MM.1S (cell line): Measurements from ENCODE around the gene WDPCP.
"Not testable (repeated sequence)": the region's sequence is repeated elsewhere in the genome, so short reads cannot be mapped to it uniquely, and the experiment has no call there.

Experiments used
- DNase-seq: peaks from one replicate; pipeline ENCODE4 v3.0.0-alpha.2; 2015
- H2AFZ ChIP-seq: fragments of 300-600 bp; sonication (generic); 2 replicates; pipeline ENCODE4 v1.6.0; 2016; ENCODE audit warnings: antibody characterized with exemption, low read length
- H3F3A ChIP-seq: fragments of 300-600 bp; sonication (generic); 2 replicates; pipeline ENCODE4 v1.6.1; 2016; ENCODE audit warnings: mild to moderate bottlenecking, antibody characterized with exemption, low read length, moderate library complexity, mixed read lengths; ENCODE audit not compliant: insufficient read depth
- H3K27ac ChIP-seq: fragments of 300-600 bp; sonication (generic); 2 replicates; pipeline ENCODE4 v1.5.1; 2016; ENCODE audit warnings: mild to moderate bottlenecking, low read length
- H3K27me3 ChIP-seq: fragments of 300-600 bp; sonication (generic); replicated peaks from 2 replicates; pipeline ENCODE4 v1.6.0; 2016; ENCODE audit warnings: low read length; ENCODE audit not compliant: insufficient read depth
- H3K36me3 ChIP-seq: fragments of 300-600 bp; sonication (generic); replicated peaks from 2 replicates; pipeline ENCODE4 v1.6.1; 2016; ENCODE audit warnings: mild to moderate bottlenecking, low read length, mixed read lengths; ENCODE audit not compliant: insufficient read depth
- H3K4me1 ChIP-seq: fragments of 300-600 bp; sonication (generic); 2 replicates; pipeline ENCODE4 v1.6.1; 2016; ENCODE audit warnings: low read length, mixed read lengths
- H3K4me2 ChIP-seq: fragments of 300-600 bp; sonication (generic); 2 replicates; pipeline ENCODE4 v1.6.0; 2016; ENCODE audit warnings: low read depth, low read length
- H3K4me3 ChIP-seq: fragments of 300-600 bp; sonication (generic); 2 replicates; pipeline ENCODE4 v1.5.1; 2016; ENCODE audit warnings: low read length, mixed read lengths
- H3K79me2 ChIP-seq: fragments of 300-600 bp; sonication (generic); 2 replicates; pipeline ENCODE4 v1.6.1; 2016; ENCODE audit warnings: mixed run types, low read length, mixed read lengths
- H3K9ac ChIP-seq: fragments of 300-600 bp; sonication (generic); 2 replicates; pipeline ENCODE4 v1.6.1; 2016; ENCODE audit warnings: low read length, mixed read lengths
- H3K9me2 ChIP-seq: fragments of 300-600 bp; sonication (generic); replicated peaks from 2 replicates; pipeline ENCODE4 v1.6.1; 2016; ENCODE audit warnings: mild to moderate bottlenecking, low read length, mixed read lengths; ENCODE audit not compliant: insufficient read depth
- H3K9me3 ChIP-seq: fragments of 300-600 bp; sonication (generic); replicated peaks from 2 replicates; pipeline ENCODE4 v1.6.1; 2016; ENCODE audit warnings: mild to moderate bottlenecking, low read length, mixed read lengths; ENCODE audit not compliant: insufficient read depth
- H4K20me1 ChIP-seq: fragments of 300-600 bp; sonication (generic); 2 replicates; pipeline ENCODE4 v1.6.1; 2016; ENCODE audit warnings: mild to moderate bottlenecking, low read length, moderate library complexity, mixed read lengths; ENCODE audit not compliant: insufficient read depth
- CTCF ChIP-seq: fragments of 300-600 bp; sonication (generic); IDR thresholded peaks from 2 replicates; pipeline ENCODE4 v1.5.1; 2016; ENCODE audit warnings: antibody characterized with exemption, low read length, mixed read lengths
- EZH2 ChIP-seq: fragments of 300-600 bp; sonication (generic); optimal IDR thresholded peaks from 2 replicates; pipeline ENCODE3; 2017; ENCODE audit warnings: low read depth, mild to moderate bottlenecking, antibody characterized with exemption, low read length, mixed read lengths
- EZH2phosphoT487 ChIP-seq: fragments of 300-600 bp; sonication (generic); IDR thresholded peaks from 2 replicates; pipeline ENCODE4 v1.6.1; 2018; ENCODE audit warnings: antibody characterized with exemption, low read length

WDPCP gene

GRCh38 chr2:63614448-63614968 is 26.2 kb upstream of the WDPCP start:
- H2AFZ ChIP-seq, result no peak overlapping the region
- H3K4me2 ChIP-seq, result no peak overlapping the region

GRCh38 chr2:63613391-63613901 is 25.2 kb upstream of the WDPCP start:
- Histone ChIP-seq H3K9me2 (no peaks in the 10 kb centered on the region), H3K4me2 (no peak overlapping the region), H3K79me2 (no peaks in the 10 kb centered on the region), H3F3A (peaks cover 6% of the 10 kb centered on the region; the same call in 1 of the 2 replicates), H3K27ac (no peak overlapping the region), H3K9ac (no peak overlapping the region), H2AFZ (no peak overlapping the region), H4K20me1 (no peaks in the 10 kb centered on the region), H3K4me3 (no peak overlapping the region), H3K4me1 (peaks cover 15% of the 10 kb centered on the region), H3K9me3 (no peaks in the 10 kb centered on the region), H3K27me3 (peaks cover 3% of the 10 kb centered on the region; the same call in 1 of the 2 replicates), H3K36me3 (no peaks in the 10 kb centered on the region)
- TF ChIP-seq EZH2phosphoT487 (no peak), CTCF (no peak), EZH2 (no peak)
- DNase-seq, result no peak

More at GRCh38 chr2:63614448-63614968, 26.2 kb upstream of the WDPCP start:
- Histone ChIP-seq H3K27ac (no peak overlapping the region), H3K9ac (no peak overlapping the region), H3K9me3 (no peaks in the 10 kb centered on the region), H4K20me1 (no peaks in the 10 kb centered on the region), H3K27me3 (peaks cover 9% of the 10 kb centered on the region; the same call in 1 of the 2 replicates), H3K9me2 (no peaks in the 10 kb centered on the region), H3K36me3 (no peaks in the 10 kb centered on the region), H3K79me2 (no peaks in the 10 kb centered on the region), H3K4me1 (peaks cover 15% of the 10 kb centered on the region), H3F3A (peaks cover 6% of the 10 kb centered on the region; the same call in 1 of the 2 replicates), H3K4me3 (no peak overlapping the region)
- no peak for DNase-seq
- no peak for TF ChIP-seq EZH2phosphoT487
- no peak for TF ChIP-seq CTCF
- TF ChIP-seq EZH2, result no peak

- Histone ChIP-seq H3K27me3 (no peaks in the 10 kb centered on the region; the same call in 1 of the 2 replicates), H2AFZ (no peak overlapping the region), H3K27ac (no peak overlapping the region), H3K4me3 (no peak overlapping the region), H3K9me2 (no peaks in the 10 kb centered on the region), H3K4me1 (no peaks in the 10 kb centered on the region), H3K4me2 (no peak overlapping the region), H3K36me3 (peaks cover 7% of the 10 kb centered on the region; the same call in 1 of the 2 replicates), H3F3A (no peaks in the 10 kb centered on the region; the same call in 1 of the 2 replicates), H3K79me2 (no peaks in the 10 kb centered on the region), H3K9me3 (no peaks in the 10 kb centered on the region), H4K20me1 (no peaks in the 10 kb centered on the region), H3K9ac (no peak overlapping the region)
- no peak for TF ChIP-seq CTCF
- no peak for TF ChIP-seq EZH2
- TF ChIP-seq EZH2phosphoT487, result no peak
- DNase-seq, result no peak
Observed at GRCh38 chr2:63610525-63610924, 22.2 kb upstream of the WDPCP start.

GRCh38 chr2:63608865-63609264 is 20.6 kb upstream of the WDPCP start:
- not testable (repeated sequence) for DNase-seq, H3F3A ChIP-seq, H3K4me3 ChIP-seq, H3K4me2 ChIP-seq, H3K9me2 ChIP-seq, H2AFZ ChIP-seq, H3K27ac ChIP-seq, H3K9ac ChIP-seq, H3K4me1 ChIP-seq, H3K79me2 ChIP-seq, H4K20me1 ChIP-seq, H3K27me3 ChIP-seq, H3K9me3 ChIP-seq
- H3K36me3 ChIP-seq, result peaks cover 14% of the 10 kb centered on the region; the same call in 1 of the 2 replicates
